K562 (cell line): ENCODE results near the gene SLC4A2. TPM values are rescaled to one million over a fixed set of nuclear protein-coding genes. Genes with fewer than 3 reads are reported as not detected.

Experiments used
- DEAF1 ChIP-seq: fragments of 450-650 bp; formaldehyde crosslinking; IDR thresholded peaks from 2 replicates; pipeline ENCODE4 v1.4.0; 2020; ENCODE audit warnings: mild to moderate bottlenecking, moderate library complexity
- HDAC2 ChIP-seq: fragments of 450-650 bp; IDR thresholded peaks from 2 replicates; pipeline ENCODE4 v1.6.1; 2016; ENCODE audit warnings: mild to moderate bottlenecking
- LCOR ChIP-seq: sonication (generic); formaldehyde crosslinking; IDR thresholded peaks from 2 replicates; pipeline ENCODE4 v1.8.0; 2022; ENCODE audit warnings: mild to moderate bottlenecking, missing genetic modification reagents
- MGA ChIP-seq: fragments of 450-650 bp; IDR thresholded peaks from 2 replicates; pipeline ENCODE4 v1.6.1; 2016; ENCODE audit warnings: mild to moderate bottlenecking, moderate library complexity
- PHF8 ChIP-seq: fragments of 200-600 bp; sonication (generic); IDR thresholded peaks from 2 replicates; pipeline ENCODE4 v1.6.1; 2012; ENCODE audit warnings: mixed run types, mild to moderate bottlenecking, inconsistent platforms, low read length, moderate library complexity, borderline replicate concordance
- PRDM10 ChIP-seq: fragments of 450-650 bp; IDR thresholded peaks from 2 replicates; pipeline ENCODE4 v1.6.1; 2018; ENCODE audit not compliant: partially characterized antibody
- SREBF2 ChIP-seq: sonication (generic); formaldehyde crosslinking; IDR thresholded peaks from 2 replicates; pipeline ENCODE4 v1.4.0; 2020; ENCODE audit warnings: mild to moderate bottlenecking, missing genetic modification reagents
- SRSF9 ChIP-seq: fragments of 200-400 bp; formaldehyde crosslinking; IDR thresholded peaks from 2 replicates; pipeline ENCODE4 v1.6.1; 2017; ENCODE audit warnings: low read depth, low read length, borderline replicate concordance
- ZNF561 ChIP-seq: fragments of 450-650 bp; formaldehyde crosslinking; conservative IDR thresholded peaks from 2 replicates; pipeline ENCODE4 v1.4.0; 2020; ENCODE audit warnings: mild to moderate bottlenecking, moderate library complexity
- polyA plus RNA-seq, 8 experiments: library from polyadenylated mRNA; depleted of rRNA in 4 of 8; stranded (reverse) in 5 of 8; unstranded in 3 of 8; fragments of >200 nt; fragmentation: Nextera tagmentation in 2 of 8; fragmentation: Illumina TruSeq in 1 of 8; extraction: Ambion mirVana in 2 of 8; extraction: Trizol in 1 of 8; gene quantifications; 2 replicates each; pipeline versions ENCODE4 v1.2.1 to v1.2.3, GENCODE V29; 2011 to 2014; ENCODE audit warnings: inconsistent platforms in 1 of 8, missing spikeins in 1 of 8
- total RNA-seq, 7 experiments: library from RNA; depleted of rRNA in 6 of 7; stranded (reverse); fragments of >200 nt in 6 of 7; fragmentation: Illumina TruSeq in 2 of 7; extraction: Trizol in 2 of 7; gene quantifications; 2 replicates each; pipeline versions ENCODE4 v1.2.1 to v1.2.3, GENCODE V29; 2011 to 2021; ENCODE audit warnings: low replicate concordance in 1 of 7

SLC4A2 gene
- total and polyA plus RNA-seq, 9 of the 15 experiments (the other 6 are each of a cell fraction or from before 2014, with no cell fraction given), result 11.4 to 375 (median 130) TPM

- no peak for TF ChIP-seq DEAF1 (CRISPR knock-in tag)
- peak; percentile 14; the same call in 1 of the 2 replicates for TF ChIP-seq PHF8
- no peak for TF ChIP-seq ZNF561 (CRISPR knock-in tag)
- peak; percentile 98 for TF ChIP-seq SREBF2 (CRISPR knock-in tag)
- TF ChIP-seq PRDM10, result peak; percentile 1
- TF ChIP-seq MGA, result no peak
- TF ChIP-seq LCOR (CRISPR knock-in tag), result peak; percentile 70; the same call in 1 of the 2 replicates
- TF ChIP-seq SRSF9, result no peak
- peak; percentile 95 for TF ChIP-seq HDAC2
These were observed 3.2 kb downstream of the SLC4A2 start (continued) for GRCh38 chr7:151062399-151063211.
